ENCODE results near the gene CYB5D1.

CYB5D1 gene

GRCh38 chr17:7887038-7887481 is 29.3 kb downstream of the CYB5D1 start:
- no peak for DNase-seq

DNA sequence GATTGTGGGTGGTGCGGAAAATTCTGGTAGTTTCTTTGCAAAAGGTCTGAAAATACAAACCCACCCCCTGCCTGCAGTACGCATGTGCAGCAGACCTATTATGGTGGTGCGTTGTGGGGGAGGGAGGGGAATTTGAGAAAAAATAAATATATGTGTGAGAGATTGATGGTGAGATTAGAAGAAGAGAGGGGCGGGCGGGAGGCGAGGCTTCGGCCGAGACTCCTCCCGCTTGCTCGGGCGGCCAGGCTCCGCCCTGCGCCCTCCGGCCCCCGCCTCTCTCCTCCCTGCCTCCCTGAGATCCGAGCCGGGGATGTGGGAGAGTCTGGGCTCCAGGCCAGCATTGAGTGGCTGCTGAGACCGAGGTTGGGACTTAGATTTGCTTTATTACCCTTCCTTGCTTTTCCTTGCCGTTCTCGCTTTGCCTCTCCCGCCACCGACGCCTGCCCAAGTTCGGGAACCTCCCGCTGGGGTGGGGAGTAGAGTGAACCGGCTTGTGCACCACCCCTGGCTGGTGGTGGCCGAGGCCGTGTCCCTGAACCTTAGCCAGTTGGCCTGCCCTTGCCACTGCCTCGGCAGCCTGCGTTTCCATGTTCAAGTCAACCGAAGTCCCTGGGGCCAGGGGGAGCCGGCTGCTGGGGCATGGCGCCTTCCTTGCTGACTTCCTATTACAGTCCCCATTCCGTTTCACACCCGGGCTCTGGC is 29.8 kb downstream of the CYB5D1 start:
- DNase-seq = peak; percentile 82

GRCh38 chr17:7888184-7888920 is 30.5 kb downstream of the CYB5D1 start, which contains the start of gene CHD3:
Gene CHD3, plus strand, starts transcription at chr17:7888789. Its CDS starts 212 bp downstream, at chr17:7889001.
- DNase-seq = peak; percentile 16

- DNase-seq = no peak
Observed at GRCh38 chr17:7889166-7889955, 31.6 kb downstream of the CYB5D1 start.

GRCh38 chr17:7893187-7893880 is 35.5 kb downstream of the CYB5D1 start:
- no peak for DNase-seq

DNA sequence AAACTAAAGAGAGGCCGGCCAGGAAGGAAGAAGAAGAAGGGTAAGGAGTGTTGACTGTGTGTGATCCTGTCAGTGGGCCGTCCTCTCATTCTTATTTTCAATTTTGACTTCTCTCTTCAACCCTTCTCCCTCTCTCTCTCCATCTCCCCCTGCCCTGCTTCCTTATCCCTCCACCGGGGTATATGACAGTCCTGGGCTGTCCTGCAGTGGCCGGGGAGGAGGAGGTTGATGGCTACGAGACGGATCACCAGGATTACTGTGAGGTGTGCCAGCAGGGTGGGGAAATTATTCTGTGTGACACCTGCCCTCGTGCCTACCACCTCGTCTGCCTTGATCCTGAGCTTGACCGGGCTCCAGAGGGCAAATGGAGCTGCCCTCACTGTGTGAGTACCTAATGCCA is 36.4 kb downstream of the CYB5D1 start:
- no peak for DNase-seq

DNA sequence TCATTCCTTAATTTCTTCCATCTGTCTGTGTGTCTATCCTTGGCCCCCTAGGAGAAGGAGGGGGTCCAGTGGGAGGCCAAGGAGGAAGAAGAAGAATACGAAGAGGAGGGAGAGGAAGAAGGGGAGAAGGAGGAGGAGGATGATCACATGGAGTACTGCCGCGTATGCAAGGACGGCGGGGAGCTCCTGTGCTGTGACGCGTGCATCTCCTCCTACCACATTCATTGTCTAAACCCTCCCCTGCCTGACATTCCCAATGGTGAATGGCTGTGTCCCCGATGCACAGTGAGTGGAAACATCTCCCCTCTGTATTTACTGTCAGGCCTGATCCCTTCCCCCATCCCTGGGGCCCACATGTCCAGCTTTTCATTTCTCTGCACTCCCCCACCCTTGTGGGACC is 37.1 kb downstream of the CYB5D1 start:
- DNase-seq = no peak

- DNase-seq = no peak
Observed at GRCh38 chr17:7897090-7897489, 39.3 kb downstream of the CYB5D1 start.

DNA sequence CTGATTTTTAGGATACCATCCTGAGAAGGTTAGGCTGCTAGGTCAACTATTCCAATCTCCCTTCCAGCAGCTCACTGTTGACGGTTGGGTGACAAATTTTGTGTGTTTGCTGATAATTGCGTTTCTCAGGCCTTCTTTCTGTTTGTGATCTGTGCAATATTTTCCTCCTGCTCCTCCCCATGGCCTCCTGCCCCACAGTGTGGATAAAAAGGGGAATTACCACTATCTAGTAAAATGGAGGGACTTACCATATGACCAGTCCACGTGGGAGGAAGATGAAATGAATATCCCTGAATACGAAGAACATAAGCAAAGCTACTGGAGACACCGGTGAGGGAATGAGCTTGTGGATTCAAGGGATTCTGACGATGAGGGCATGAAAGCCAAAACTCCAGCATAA is 40.0 kb downstream of the CYB5D1 start:
- no peak for DNase-seq

GRCh38 chr17:7903154-7904103 is 45.6 kb downstream of the CYB5D1 start:
- no peak for DNase-seq

DNA sequence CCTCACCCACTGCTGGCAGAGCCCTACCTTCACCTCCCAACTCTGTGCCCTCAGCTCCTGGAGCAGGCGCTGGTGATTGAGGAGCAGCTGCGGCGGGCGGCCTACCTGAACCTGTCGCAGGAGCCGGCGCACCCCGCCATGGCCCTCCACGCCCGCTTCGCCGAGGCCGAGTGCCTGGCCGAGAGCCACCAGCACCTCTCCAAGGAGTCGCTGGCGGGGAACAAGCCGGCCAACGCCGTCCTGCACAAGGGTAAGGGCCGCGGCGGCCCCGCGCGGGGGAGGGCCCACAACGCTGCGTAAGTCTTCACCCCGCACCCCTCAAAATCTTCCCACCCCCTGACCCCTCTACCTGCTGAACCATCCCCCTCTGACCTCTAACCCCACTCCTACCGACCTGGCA is 51.3 kb downstream of the CYB5D1 start:
- DNase-seq = no peak

DNA sequence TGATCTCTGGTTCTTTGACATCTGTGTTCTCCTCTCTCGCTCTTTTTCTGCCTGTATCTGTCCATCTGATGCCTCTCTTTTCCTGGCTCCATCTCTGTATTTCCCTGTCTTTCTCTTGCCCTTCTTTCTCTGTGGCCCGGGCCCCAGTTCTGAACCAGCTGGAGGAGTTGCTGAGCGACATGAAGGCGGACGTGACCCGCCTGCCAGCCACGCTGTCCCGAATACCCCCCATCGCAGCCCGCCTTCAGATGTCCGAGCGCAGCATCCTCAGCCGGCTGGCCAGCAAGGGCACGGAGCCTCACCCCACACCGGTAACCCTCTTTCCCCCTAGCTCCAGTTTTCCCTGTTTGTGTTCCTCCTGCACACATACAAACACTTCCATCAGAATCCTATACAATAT is 52.5 kb downstream of the CYB5D1 start:
- DNase-seq = no peak

DNA sequence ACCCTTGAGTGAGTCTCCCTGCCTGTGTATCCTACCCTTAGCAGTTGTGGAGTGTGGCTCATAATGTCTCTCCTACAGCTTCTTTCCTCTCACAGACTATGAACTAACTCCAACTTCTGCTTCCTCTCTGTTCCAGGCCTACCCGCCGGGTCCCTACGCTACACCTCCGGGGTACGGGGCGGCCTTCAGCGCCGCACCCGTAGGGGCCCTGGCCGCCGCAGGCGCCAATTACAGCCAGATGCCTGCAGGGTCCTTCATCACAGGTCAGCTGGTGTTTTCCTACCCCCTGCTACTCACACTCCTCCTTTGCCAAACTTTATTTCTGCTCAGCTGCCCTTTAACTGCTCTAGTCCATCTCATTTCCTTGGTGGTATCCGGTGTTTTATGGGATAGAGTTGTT is 52.9 kb downstream of the CYB5D1 start:
- DNase-seq = no peak

- DNase-seq = no peak
Observed at GRCh38 chr17:7911116-7911515, 53.3 kb downstream of the CYB5D1 start.
